ENCODE data around the gene GSTM5.
"Not testable (repeated sequence)": the region's sequence is repeated elsewhere in the genome, so short reads cannot be mapped to it uniquely, and the experiment has no call there.

Gene GSTM5

DNA sequence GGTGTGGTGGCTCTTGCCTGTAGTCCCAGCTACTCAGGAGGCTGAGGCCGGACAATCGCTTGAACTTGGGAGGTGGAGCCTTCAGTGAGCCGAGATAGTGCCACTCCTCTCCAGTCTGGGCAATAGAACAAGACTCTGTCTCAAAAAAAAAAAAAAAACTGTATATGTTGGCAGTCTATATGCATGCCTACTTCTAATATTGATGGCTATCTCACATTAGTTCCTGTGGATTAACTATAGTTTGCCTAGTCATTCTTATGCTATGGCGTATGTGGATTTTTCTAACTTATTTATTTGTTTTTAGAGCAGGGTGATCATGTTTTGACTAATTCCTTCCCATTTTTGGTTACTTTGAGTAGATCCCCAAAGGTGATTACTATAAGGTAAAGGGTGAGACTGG lies 15.0 kb upstream of the GSTM5 start:
- POLR2A ChIA-PET (ENCODE audit: low non-redundant PET) = no interaction called here
- no peak for DNase-seq (ENCODE audit: low spot score)
- CTCF ChIA-PET = no interaction called here
- no peak overlapping the region for H3K27ac ChIP-seq
- TF ChIP-seq, protein P1, sequence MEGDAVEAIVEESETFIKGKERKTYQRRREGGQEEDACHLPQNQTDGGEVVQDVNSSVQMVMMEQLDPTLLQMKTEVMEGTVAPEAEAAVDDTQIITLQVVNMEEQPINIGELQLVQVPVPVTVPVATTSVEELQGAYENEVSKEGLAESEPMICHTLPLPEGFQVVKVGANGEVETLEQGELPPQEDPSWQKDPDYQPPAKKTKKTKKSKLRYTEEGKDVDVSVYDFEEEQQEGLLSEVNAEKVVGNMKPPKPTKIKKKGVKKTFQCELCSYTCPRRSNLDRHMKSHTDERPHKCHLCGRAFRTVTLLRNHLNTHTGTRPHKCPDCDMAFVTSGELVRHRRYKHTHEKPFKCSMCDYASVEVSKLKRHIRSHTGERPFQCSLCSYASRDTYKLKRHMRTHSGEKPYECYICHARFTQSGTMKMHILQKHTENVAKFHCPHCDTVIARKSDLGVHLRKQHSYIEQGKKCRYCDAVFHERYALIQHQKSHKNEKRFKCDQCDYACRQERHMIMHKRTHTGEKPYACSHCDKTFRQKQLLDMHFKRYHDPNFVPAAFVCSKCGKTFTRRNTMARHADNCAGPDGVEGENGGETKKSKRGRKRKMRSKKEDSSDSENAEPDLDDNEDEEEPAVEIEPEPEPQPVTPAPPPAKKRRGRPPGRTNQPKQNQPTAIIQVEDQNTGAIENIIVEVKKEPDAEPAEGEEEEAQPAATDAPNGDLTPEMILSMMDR (conservative IDR thresholded peaks at IDR 0.05; ENCODE audit: low read depth) = no peak

DNA sequence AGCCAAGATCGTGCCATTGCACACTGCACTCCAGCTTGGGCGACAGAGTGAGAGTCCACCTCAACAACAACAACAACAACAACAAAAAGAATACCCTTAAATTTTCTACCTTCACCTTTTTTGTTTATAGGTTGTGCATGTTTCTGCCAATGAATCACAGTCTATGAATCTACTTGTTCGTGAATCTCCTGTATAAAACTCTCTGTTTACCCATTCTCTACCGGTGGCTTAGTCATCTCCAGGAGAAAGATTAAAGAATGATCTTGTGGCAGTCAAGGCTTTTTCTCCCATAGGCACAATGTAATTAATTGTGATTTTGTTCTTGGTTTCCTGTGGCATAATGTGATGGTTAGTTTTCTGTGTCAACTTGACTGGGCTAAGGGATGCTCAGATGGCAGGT lies 14.2 kb upstream of the GSTM5 start:
- CTCF ChIA-PET; DNase-seq (ENCODE audit: low spot score); H3K27ac ChIP-seq; POLR2A ChIA-PET (ENCODE audit: low non-redundant PET): not testable (repeated sequence)

DNA sequence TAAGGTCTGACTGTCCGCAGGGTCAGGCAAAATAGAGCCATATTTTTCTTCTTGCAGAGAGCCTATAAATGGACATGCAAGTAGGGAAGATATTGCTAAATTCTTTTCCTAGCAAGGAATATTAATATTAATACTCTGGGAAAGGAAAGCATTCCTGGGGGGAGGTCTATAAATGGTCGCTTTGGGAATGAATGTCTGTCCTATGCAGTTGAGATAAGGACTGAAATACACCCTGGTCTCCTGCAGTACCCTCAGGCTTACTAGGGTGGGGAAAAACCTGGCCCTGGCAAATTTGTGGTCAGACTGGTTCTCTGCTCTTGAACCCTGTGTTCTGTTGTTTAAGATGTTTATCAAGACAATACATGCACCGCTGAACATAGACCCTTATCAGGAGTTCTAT lies 9.1 kb upstream of the GSTM5 start:
- POLR2A ChIA-PET (ENCODE audit: low non-redundant PET); DNase-seq (ENCODE audit: low spot score); CTCF ChIA-PET; H3K27ac ChIP-seq: not testable (repeated sequence)

DNA sequence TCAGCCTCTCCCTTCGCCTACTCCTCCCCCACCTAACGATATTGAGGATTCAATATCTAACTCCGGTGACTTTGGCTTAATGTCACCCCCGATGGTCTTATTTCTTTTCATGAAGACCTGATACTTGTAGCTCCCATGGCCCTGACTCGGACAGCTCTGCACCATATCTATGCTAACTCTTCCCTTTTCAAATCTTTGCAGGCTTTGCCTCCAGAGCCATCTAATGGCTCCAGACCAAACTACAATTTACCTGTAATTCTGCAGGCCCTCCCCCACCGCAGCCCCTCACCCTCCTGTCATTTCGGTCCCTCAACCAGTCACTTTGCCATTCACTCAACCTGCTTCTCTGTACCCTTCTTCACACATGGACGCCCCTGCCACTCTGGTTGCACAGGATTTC lies 7.9 kb upstream of the GSTM5 start:
- no peak for DNase-seq (ENCODE audit: low spot score)
- TF ChIP-seq, protein P1 (conservative IDR thresholded peaks at IDR 0.05; ENCODE audit: low read depth) = no peak
- ChIA-PET POLR2A (ENCODE audit: low non-redundant PET) (no interaction called here), CTCF (no interaction called here)
- H3K27ac ChIP-seq = no peak overlapping the region

DNA sequence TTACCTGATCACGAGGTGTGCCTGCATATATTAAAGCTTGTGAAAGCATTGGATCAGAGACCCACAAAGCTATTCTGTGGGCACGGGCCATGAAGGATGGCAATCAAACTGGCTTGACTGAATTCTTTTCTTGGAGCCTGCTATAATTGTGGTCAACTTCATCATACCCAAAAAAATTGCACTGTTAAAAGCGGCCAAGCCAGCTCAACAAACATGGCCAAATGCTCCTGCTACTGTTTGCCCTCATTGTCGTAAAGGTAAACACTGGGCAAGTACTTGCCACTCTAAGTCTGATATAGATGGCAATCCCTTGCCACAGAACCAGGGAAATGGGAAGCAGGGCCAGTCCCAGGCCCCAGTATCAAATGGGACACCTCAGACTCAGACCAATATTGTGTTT lies 6.6 kb upstream of the GSTM5 start:
- POLR2A ChIA-PET (ENCODE audit: low non-redundant PET) = no interaction called here
- CTCF ChIA-PET = no interaction called here
- TF ChIP-seq, protein P1 (conservative IDR thresholded peaks at IDR 0.05; ENCODE audit: low read depth) = no peak
- H3K27ac ChIP-seq = no peak overlapping the region
- DNase-seq (ENCODE audit: low spot score) = no peak

DNA sequence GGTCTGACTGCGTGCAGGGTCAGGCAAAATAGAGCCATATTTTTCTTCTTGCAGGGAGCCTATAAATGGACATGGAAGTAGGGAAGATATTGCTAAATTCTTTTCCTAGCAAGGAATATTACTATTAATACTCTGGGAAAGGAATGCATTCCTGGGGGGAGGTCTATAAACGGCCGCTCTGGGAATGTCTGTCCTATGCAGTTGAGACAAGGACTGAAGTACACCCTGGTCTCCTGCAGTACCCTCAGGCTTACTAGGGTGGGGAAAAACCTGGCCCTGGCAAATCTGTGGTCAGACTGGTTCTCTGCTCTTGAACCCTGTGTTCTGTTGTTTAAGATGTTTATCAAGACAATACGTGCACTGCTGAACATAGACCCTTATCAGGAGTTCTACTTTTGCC lies 3.1 kb upstream of the GSTM5 start:
- H3K27ac ChIP-seq; POLR2A ChIA-PET (ENCODE audit: low non-redundant PET); CTCF ChIA-PET; DNase-seq (ENCODE audit: low spot score): not testable (repeated sequence)

DNA sequence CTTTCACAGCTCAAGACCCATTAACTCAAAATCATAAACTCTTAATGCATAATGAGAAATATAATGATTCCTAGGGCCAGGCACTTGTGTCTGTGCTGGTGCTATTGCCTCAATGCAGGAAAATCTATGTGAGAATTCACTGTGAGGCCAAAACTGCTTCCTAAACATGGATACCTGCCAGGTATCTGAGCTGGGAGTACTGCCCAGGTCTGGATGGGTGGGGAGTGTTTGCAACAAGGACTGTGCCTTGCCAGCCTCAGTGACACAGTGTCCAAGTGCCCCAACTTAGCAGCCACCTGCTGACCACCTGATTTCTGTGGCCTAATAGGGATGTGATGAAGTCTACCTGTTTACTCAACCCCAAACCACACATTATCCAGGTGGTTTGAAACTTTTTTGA lies 2.2 kb upstream of the GSTM5 start:
- DNase-seq (ENCODE audit: low spot score); H3K27ac ChIP-seq; POLR2A ChIA-PET (ENCODE audit: low non-redundant PET); CTCF ChIA-PET: not testable (repeated sequence)

DNA sequence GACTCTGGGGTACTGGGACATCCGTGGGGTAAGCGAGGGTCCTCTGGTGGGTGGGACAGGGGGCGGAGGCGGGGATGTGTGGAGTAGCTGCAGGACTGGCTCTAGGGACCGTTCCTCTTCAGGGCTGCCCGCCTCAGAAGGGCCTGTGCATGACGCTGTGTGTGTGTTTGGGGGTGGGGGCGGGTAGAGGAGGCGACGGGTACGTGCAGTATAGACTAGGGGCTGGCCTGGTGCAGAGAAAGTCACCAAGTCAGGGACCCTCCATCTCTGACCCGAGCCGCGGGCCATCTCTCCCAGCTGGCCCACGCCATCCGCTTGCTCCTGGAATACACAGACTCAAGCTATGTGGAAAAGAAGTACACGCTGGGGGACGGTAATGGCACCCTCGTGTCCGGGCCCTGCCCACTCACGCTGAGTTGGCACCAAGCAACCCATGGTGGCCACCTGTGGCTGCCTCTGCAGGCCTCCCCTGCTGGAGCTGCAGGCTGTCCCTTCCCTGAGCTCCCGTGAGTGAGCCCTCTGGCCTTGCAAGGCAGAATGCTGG lies 342 bp downstream of the GSTM5 start:
- ChIA-PET POLR2A (ENCODE audit: low non-redundant PET) (no interaction called here), CTCF (interaction anchor here (0.8 kb wide), 1 partner anchor 272 kb away, joined by 3 read pairs; no protein-coding TSS in a partner anchor)
- TF ChIP-seq, protein P1 (conservative IDR thresholded peaks at IDR 0.05; ENCODE audit: low read depth) = no peak

DNA sequence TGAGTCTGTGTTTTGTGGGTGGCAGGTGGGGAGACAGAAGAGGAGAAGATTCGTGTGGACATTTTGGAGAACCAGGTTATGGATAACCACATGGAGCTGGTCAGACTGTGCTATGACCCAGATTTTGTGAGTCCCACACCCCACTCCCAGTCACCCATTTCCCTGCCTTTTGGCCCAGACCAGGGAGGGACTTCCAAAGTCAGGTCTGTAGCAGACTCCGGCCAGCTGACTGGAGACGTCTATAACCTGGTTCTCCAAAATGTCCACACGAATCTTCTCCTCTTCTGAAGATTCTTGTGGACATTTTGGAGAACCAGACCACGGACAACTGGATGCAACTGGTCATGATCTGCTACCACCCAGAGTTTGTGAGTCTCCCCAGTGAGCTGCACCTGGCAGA lies 1.6 kb downstream of the GSTM5 start:
- ChIA-PET POLR2A (ENCODE audit: low non-redundant PET) (no interaction called here), CTCF (no interaction called here)
- no peak for DNase-seq (ENCODE audit: low spot score)
- H3K27ac ChIP-seq = no peak overlapping the region
- TF ChIP-seq, protein P1 (conservative IDR thresholded peaks at IDR 0.05; ENCODE audit: low read depth) = no peak

More for the DNA sequence above, 342 bp downstream of the GSTM5 start:
- no peak overlapping the region for H3K27ac ChIP-seq
- DNase-seq (ENCODE audit: low spot score) = no peak
